SH-SY5Y (cell line): Measurements from ENCODE around the gene ISOC2.

Experiments
- GATA2 ChIP-seq: IDR thresholded peaks from 2 replicates; pipeline ENCODE4 v1.6.1; 2011; ENCODE audit warnings: mild to moderate bottlenecking, low read depth, low read length
- GATA3 ChIP-seq: IDR thresholded peaks from 2 replicates; pipeline ENCODE4 v1.6.1; 2011; ENCODE audit warnings: low read depth, mild to moderate bottlenecking, low read length, moderate library complexity

- TF ChIP-seq GATA2 (no peak), GATA3 (no peak)
Observed at GRCh38 chr19:55406826-55407549, 54.5 kb downstream of the ISOC2 start.
